Lower leg skin (tissue), 3 donors: ENCODE data around the gene CAPN10.

Source experiments
- POLR2A ChIP-seq, 2 donors: fragments of 450-650 bp; IDR thresholded peaks; one replicate each; pipeline ENCODE4 v1.6.1; 2016 to 2017; ENCODE audit warnings: antibody characterized with exemption in 2 of 2, mild to moderate bottlenecking in 1 of 2, moderate library complexity in 1 of 2
- TF ChIP-seq, protein P1 (sequence below), 3 donors: fragments of 450-650 bp; IDR thresholded peaks; one replicate each; pipeline ENCODE4 v1.5.1; 2016; ENCODE audit warnings: antibody characterized with exemption in 3 of 3, mild to moderate bottlenecking in 3 of 3, moderate library complexity in 2 of 3

DNA sequence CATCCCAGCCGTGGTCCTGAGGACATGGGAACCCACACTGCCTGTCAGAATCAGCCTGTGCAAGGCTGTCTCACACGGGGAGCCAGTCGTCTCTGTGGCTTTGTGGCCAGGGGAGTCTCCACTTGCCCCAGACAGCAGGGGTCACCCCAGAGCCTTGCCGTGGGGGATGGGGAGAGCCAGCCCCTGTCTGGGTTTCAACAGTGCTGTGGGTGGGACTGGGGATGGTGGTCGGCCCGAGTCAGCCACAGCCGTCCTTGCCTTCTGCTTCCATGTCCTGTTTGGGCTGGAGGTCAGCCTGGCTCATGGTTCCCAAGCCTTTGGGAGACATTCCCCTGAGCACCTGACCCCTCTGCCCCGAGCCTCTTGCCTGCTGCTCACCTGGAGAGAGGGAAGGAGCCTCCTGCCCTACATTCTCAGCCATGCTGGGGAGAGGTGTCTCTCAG is 58.3 kb downstream of the CAPN10 start:
- TF ChIP-seq, protein P1, sequence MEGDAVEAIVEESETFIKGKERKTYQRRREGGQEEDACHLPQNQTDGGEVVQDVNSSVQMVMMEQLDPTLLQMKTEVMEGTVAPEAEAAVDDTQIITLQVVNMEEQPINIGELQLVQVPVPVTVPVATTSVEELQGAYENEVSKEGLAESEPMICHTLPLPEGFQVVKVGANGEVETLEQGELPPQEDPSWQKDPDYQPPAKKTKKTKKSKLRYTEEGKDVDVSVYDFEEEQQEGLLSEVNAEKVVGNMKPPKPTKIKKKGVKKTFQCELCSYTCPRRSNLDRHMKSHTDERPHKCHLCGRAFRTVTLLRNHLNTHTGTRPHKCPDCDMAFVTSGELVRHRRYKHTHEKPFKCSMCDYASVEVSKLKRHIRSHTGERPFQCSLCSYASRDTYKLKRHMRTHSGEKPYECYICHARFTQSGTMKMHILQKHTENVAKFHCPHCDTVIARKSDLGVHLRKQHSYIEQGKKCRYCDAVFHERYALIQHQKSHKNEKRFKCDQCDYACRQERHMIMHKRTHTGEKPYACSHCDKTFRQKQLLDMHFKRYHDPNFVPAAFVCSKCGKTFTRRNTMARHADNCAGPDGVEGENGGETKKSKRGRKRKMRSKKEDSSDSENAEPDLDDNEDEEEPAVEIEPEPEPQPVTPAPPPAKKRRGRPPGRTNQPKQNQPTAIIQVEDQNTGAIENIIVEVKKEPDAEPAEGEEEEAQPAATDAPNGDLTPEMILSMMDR (IDR thresholded peaks at IDR 0.05) = no peak
- no peak for TF ChIP-seq POLR2A (IDR thresholded peaks at IDR 0.05)
